ENCODE results near the gene OTUD3.

- TF ChIP-seq POLR2AphosphoS5 (IDR thresholded peaks at IDR 0.05; ENCODE audit: low read depth) (no peak), CTCF (IDR thresholded peaks at IDR 0.05; ENCODE audit: insufficient read depth, low read length) (peak; percentile 90), REST (IDR thresholded peaks at IDR 0.05; ENCODE audit: insufficient replicate concordance, low read depth) (no peak), GABPA (IDR thresholded peaks at IDR 0.05; ENCODE audit: low read depth) (no peak), SPI1 (IDR thresholded peaks at IDR 0.05; ENCODE audit: borderline replicate concordance, low read depth) (no peak)
Measured at GRCh38 chr1:19918057-19918456, 35.9 kb downstream of the OTUD3 start.

Data from HL-60 (cell line).